ENCODE measurements around the gene MPEG1.

GRCh38 chr11:59197991-59198390 lies 14.7 kb downstream of the MPEG1 start:
- no peak for TF ChIP-seq CTCF (IDR thresholded peaks at IDR 0.05)
- no peak for TF ChIP-seq POLR2A (IDR thresholded peaks at IDR 0.05)

All from Peyer's patch (tissue), 4 donors.